PC-3 (cell line): ENCODE measurements around the gene SERINC4. TPM values are rescaled to one million over a fixed set of nuclear protein-coding genes. Genes with fewer than 3 reads are reported as not detected.
"Not testable (repeated sequence)": the region's sequence is repeated elsewhere in the genome, so short reads cannot be mapped to it uniquely, and the experiment has no call there.

ENCODE experiments used
- ATAC-seq: fragments of 200-7000 bp; cut with Tn5 transposase; 2 replicates; pipeline ENCODE4 v1.9.1; 2020; ENCODE audit warnings: mild to moderate bottlenecking, moderate library complexity
- BruUV-seq: library from RNA; stranded (reverse); fragments of 400-500 nt; replicated peaks from 2 replicates; lab custom pipeline; 2021; lab: Mats Ljungman, UMichigan
- CTCF ChIA-PET: fragments of 300-600 bp; sonication (Branson Sonifier 250); formaldehyde crosslinking; loops from one replicate; lab custom pipeline; 2022; ENCODE audit warnings: antibody characterized with exemption; lab: Charles Lee
- POLR2A ChIA-PET: fragments of 300-600 bp; sonication (Branson Sonifier 250); formaldehyde crosslinking; loops from one replicate; lab custom pipeline; 2022; ENCODE audit warnings: antibody characterized with exemption; ENCODE audit not compliant: unreplicated experiment; lab: Charles Lee
- DNase-seq: peaks from one replicate; pipeline ENCODE4 v3.0.0-alpha.2; 2015
- H2AFZ ChIP-seq: fragments of 300-600 bp; sonication (generic); 2 replicates; pipeline ENCODE4 v1.6.0; 2016; ENCODE audit warnings: antibody characterized with exemption, low read length
- H3F3A ChIP-seq: fragments of 300-600 bp; sonication (generic); one replicate; pipeline ENCODE4 v1.6.0; 2017; ENCODE audit warnings: antibody characterized with exemption, low read length, control low read depth, mild to moderate bottlenecking; ENCODE audit not compliant: unreplicated experiment
- H3K27ac ChIP-seq: fragments of 300-600 bp; sonication (generic); 2 replicates; pipeline ENCODE4 v1.5.1; 2016; ENCODE audit warnings: mild to moderate bottlenecking, low read length
- H3K27me3 ChIP-seq: fragments of 300-600 bp; sonication (generic); 2 replicates; pipeline ENCODE4 v1.6.1; 2016; ENCODE audit warnings: low read length, mixed read lengths
- H3K36me3 ChIP-seq: fragments of 300-600 bp; sonication (generic); 2 replicates; pipeline ENCODE4 v1.6.1; 2016; ENCODE audit warnings: low read depth, mixed run types, low read length, mixed read lengths
- H3K4me1 ChIP-seq: fragments of 300-600 bp; sonication (generic); 2 replicates; pipeline ENCODE4 v1.5.1; 2016; ENCODE audit warnings: low read length; ENCODE audit not compliant: insufficient read depth
- H3K4me2 ChIP-seq: fragments of 300-600 bp; sonication (generic); 2 replicates; pipeline ENCODE4 v1.6.0; 2016; ENCODE audit warnings: low read length
- H3K4me3 ChIP-seq: fragments of 300-600 bp; sonication (generic); 2 replicates; pipeline ENCODE4 v1.5.1; 2016; ENCODE audit warnings: mild to moderate bottlenecking, low read length, mixed read lengths
- H3K79me2 ChIP-seq: fragments of 300-600 bp; sonication (generic); 2 replicates; pipeline ENCODE4 v1.6.1; 2017; ENCODE audit warnings: low read length, mixed read lengths
- H3K9ac ChIP-seq: fragments of 300-600 bp; sonication (generic); 2 replicates; pipeline ENCODE4 v1.6.0; 2016; ENCODE audit warnings: mild to moderate bottlenecking, low read length
- H3K9me2 ChIP-seq: fragments of 300-600 bp; sonication (generic); replicated peaks from 2 replicates; pipeline ENCODE4 v1.6.1; 2016; ENCODE audit warnings: mixed run types, low read length, mixed read lengths
- H3K9me3 ChIP-seq: fragments of 300-600 bp; sonication (generic); 2 replicates; pipeline ENCODE4 v1.6.1; 2016; ENCODE audit warnings: low read length, mixed read lengths
- H4K20me1 ChIP-seq: fragments of 300-600 bp; sonication (generic); 2 replicates; pipeline ENCODE4 v1.6.1; 2016; ENCODE audit warnings: low read length, mixed read lengths
- CTCF ChIP-seq: fragments of 300-600 bp; sonication (generic); conservative IDR thresholded peaks from 2 replicates; pipeline ENCODE4 v1.5.1; 2017; ENCODE audit warnings: antibody characterized with exemption, low read depth, mild to moderate bottlenecking, low read length
- EZH2 ChIP-seq: fragments of 300-600 bp; sonication (generic); IDR thresholded peaks from one replicate; pipeline ENCODE4 v1.6.1; 2017; ENCODE audit warnings: antibody characterized with exemption, mild to moderate bottlenecking, low read length; ENCODE audit not compliant: unreplicated experiment
- EZH2phosphoT487 ChIP-seq: fragments of 300-600 bp; sonication (generic); IDR thresholded peaks from 2 replicates; pipeline ENCODE4 v1.6.1; 2018; ENCODE audit warnings: mild to moderate bottlenecking, antibody characterized with exemption, low read length, borderline replicate concordance
- intact Hi-C: fragments of 100-400 bp; cut with micrococcal nuclease; formaldehyde crosslinking; loops from 2 replicates; pipeline ENCODE4 v1.9.0; 2023
- total RNA-seq: library from RNA; depleted of rRNA; stranded (reverse); fragments of >200 nt; gene quantifications from 2 replicates; pipeline ENCODE4 v1.2.3, GENCODE V29; 2014

Gene SERINC4
- total RNA-seq, 1 experiment from 2014 or later, result not detected

- ChIA-PET POLR2A (interaction anchor here (0.6 kb wide), 2 partner anchors 13 to 19 kb away, joined by 6 to 10 read pairs; no protein-coding TSS in a partner anchor), CTCF (no interaction called here)
- peaks cover 68% of the 10 kb centered on the region for H3K36me3 ChIP-seq
These were observed 9.1 kb upstream of the SERINC4 start for GRCh38 chr15:43808960-43809678.

GRCh38 chr15:43808435-43808950 lies 8.5 kb upstream of the SERINC4 start:
- Histone ChIP-seq H3K9ac (no peak overlapping the region), H2AFZ (no peak overlapping the region), H3K9me2 (no peaks in the 10 kb centered on the region), H3K9me3 (no peaks in the 10 kb centered on the region), H3K27me3 (no peaks in the 10 kb centered on the region), H3K27ac (no peak overlapping the region), H3K36me3 (peaks cover 64% of the 10 kb centered on the region), H3K79me2 (no peaks in the 10 kb centered on the region), H4K20me1 (no peaks in the 10 kb centered on the region), H3K4me3 (no peak overlapping the region), H3K4me2 (no peak overlapping the region), H3K4me1 (no peaks in the 10 kb centered on the region), H3F3A (peaks cover 11% of the 10 kb centered on the region)
- BruUV-seq, result no TSS peak
- ChIA-PET POLR2A (no interaction called here), CTCF (no interaction called here)
- DNase-seq (no peak), ATAC-seq (no peak)
- TF ChIP-seq EZH2phosphoT487 (no peak), CTCF (no peak), EZH2 (no peak)
- intact Hi-C loops, result loop anchor here (10.0 kb wide), 1 partner anchor 56 kb away; no protein-coding TSS in a partner anchor

More at GRCh38 chr15:43808960-43809678, 9.1 kb upstream of the SERINC4 start:
- Histone ChIP-seq H3K27me3 (no peaks in the 10 kb centered on the region), H3F3A (peaks cover 9% of the 10 kb centered on the region), H4K20me1 (no peaks in the 10 kb centered on the region), H3K4me1 (no peaks in the 10 kb centered on the region), H3K9me3 (no peaks in the 10 kb centered on the region), H2AFZ (no peak overlapping the region), H3K79me2 (no peaks in the 10 kb centered on the region), H3K4me2 (no peak overlapping the region), H3K4me3 (no peak overlapping the region), H3K9me2 (no peaks in the 10 kb centered on the region), H3K9ac (no peak overlapping the region), H3K27ac (no peak overlapping the region)
- ATAC-seq, result no peak
- TF ChIP-seq EZH2phosphoT487 (no peak), CTCF (no peak), EZH2 (no peak)
- no TSS peak for BruUV-seq
- DNase-seq, result no peak
- intact Hi-C loops, result loop anchor here (10.0 kb wide), 1 partner anchor 56 kb away; no protein-coding TSS in a partner anchor

- H2AFZ ChIP-seq, H3K9ac ChIP-seq, H3K4me2 ChIP-seq, H3K27me3 ChIP-seq, H3K9me2 ChIP-seq, ATAC-seq, DNase-seq, H3K4me3 ChIP-seq, BruUV-seq, CTCF ChIA-PET, H4K20me1 ChIP-seq, H3K9me3 ChIP-seq, H3K27ac ChIP-seq, POLR2A ChIA-PET: not testable (repeated sequence)
- Histone ChIP-seq H3K36me3 (peaks cover 37% of the 10 kb centered on the region), H3F3A (peaks cover 14% of the 10 kb centered on the region), H3K79me2 (peaks cover 20% of the 10 kb centered on the region), H3K4me1 (peaks cover 36% of the 10 kb centered on the region)
- intact Hi-C loops, result loop anchor here (10.0 kb wide), 1 partner anchor 62 kb away; no protein-coding TSS in a partner anchor
These were observed 2.7 kb upstream of the SERINC4 start for GRCh38 chr15:43802676-43803075.
